MM.1S (cell line): ENCODE measurements around the gene TMEM9.
"Not testable (repeated sequence)": the region's sequence is repeated elsewhere in the genome, so short reads cannot be mapped to it uniquely, and the experiment has no call there.

Experiments
- DNase-seq: peaks from one replicate; pipeline ENCODE4 v3.0.0-alpha.2; 2015
- H2AFZ ChIP-seq: fragments of 300-600 bp; sonication (generic); 2 replicates; pipeline ENCODE4 v1.6.0; 2016; ENCODE audit warnings: antibody characterized with exemption, low read length
- H3F3A ChIP-seq: fragments of 300-600 bp; sonication (generic); 2 replicates; pipeline ENCODE4 v1.6.1; 2016; ENCODE audit warnings: mild to moderate bottlenecking, antibody characterized with exemption, low read length, moderate library complexity, mixed read lengths; ENCODE audit not compliant: insufficient read depth
- H3K27ac ChIP-seq: fragments of 300-600 bp; sonication (generic); 2 replicates; pipeline ENCODE4 v1.5.1; 2016; ENCODE audit warnings: mild to moderate bottlenecking, low read length
- H3K27me3 ChIP-seq: fragments of 300-600 bp; sonication (generic); replicated peaks from 2 replicates; pipeline ENCODE4 v1.6.0; 2016; ENCODE audit warnings: low read length; ENCODE audit not compliant: insufficient read depth
- H3K36me3 ChIP-seq: fragments of 300-600 bp; sonication (generic); replicated peaks from 2 replicates; pipeline ENCODE4 v1.6.1; 2016; ENCODE audit warnings: mild to moderate bottlenecking, low read length, mixed read lengths; ENCODE audit not compliant: insufficient read depth
- H3K4me1 ChIP-seq: fragments of 300-600 bp; sonication (generic); 2 replicates; pipeline ENCODE4 v1.6.1; 2016; ENCODE audit warnings: low read length, mixed read lengths
- H3K4me2 ChIP-seq: fragments of 300-600 bp; sonication (generic); 2 replicates; pipeline ENCODE4 v1.6.0; 2016; ENCODE audit warnings: low read depth, low read length
- H3K4me3 ChIP-seq: fragments of 300-600 bp; sonication (generic); 2 replicates; pipeline ENCODE4 v1.5.1; 2016; ENCODE audit warnings: low read length, mixed read lengths
- H3K79me2 ChIP-seq: fragments of 300-600 bp; sonication (generic); 2 replicates; pipeline ENCODE4 v1.6.1; 2016; ENCODE audit warnings: mixed run types, low read length, mixed read lengths
- H3K9ac ChIP-seq: fragments of 300-600 bp; sonication (generic); 2 replicates; pipeline ENCODE4 v1.6.1; 2016; ENCODE audit warnings: low read length, mixed read lengths
- H3K9me2 ChIP-seq: fragments of 300-600 bp; sonication (generic); replicated peaks from 2 replicates; pipeline ENCODE4 v1.6.1; 2016; ENCODE audit warnings: mild to moderate bottlenecking, low read length, mixed read lengths; ENCODE audit not compliant: insufficient read depth
- H3K9me3 ChIP-seq: fragments of 300-600 bp; sonication (generic); replicated peaks from 2 replicates; pipeline ENCODE4 v1.6.1; 2016; ENCODE audit warnings: mild to moderate bottlenecking, low read length, mixed read lengths; ENCODE audit not compliant: insufficient read depth
- H4K20me1 ChIP-seq: fragments of 300-600 bp; sonication (generic); 2 replicates; pipeline ENCODE4 v1.6.1; 2016; ENCODE audit warnings: mild to moderate bottlenecking, low read length, moderate library complexity, mixed read lengths; ENCODE audit not compliant: insufficient read depth
- EZH2 ChIP-seq: fragments of 300-600 bp; sonication (generic); optimal IDR thresholded peaks from 2 replicates; pipeline ENCODE3; 2017; ENCODE audit warnings: low read depth, mild to moderate bottlenecking, antibody characterized with exemption, low read length, mixed read lengths
- EZH2phosphoT487 ChIP-seq: fragments of 300-600 bp; sonication (generic); IDR thresholded peaks from 2 replicates; pipeline ENCODE4 v1.6.1; 2018; ENCODE audit warnings: antibody characterized with exemption, low read length
- TF ChIP-seq, protein P1 (sequence below): fragments of 300-600 bp; sonication (generic); IDR thresholded peaks from 2 replicates; pipeline ENCODE4 v1.5.1; 2016; ENCODE audit warnings: antibody characterized with exemption, low read length, mixed read lengths

Gene TMEM9

DNA sequence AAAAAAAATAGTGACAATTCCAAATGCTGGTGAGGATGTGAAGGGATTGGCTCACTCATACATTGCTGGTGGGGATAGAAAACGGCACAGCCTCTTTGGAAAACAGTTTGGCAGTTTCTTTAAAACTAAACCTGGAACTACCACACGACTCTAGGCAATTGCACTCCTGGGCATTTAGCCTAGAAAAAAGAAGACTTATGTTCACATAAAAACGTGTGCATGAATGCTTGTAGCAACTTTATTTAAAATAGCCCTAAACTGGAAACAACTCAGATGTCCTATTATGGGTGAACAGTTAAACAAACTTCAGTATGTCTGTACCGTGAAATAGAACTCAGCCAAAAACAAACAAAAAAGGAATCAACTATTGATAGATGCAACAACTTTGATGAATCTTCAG, 9.4 kb upstream of the TMEM9 start:
- H3K9me2 ChIP-seq = no peaks in the 10 kb centered on the region
- no peaks in the 10 kb centered on the region for H3K4me1 ChIP-seq
- no peak overlapping the region for H3K4me2 ChIP-seq
- H3K36me3 ChIP-seq = no peaks in the 10 kb centered on the region
- H3K79me2 ChIP-seq = no peaks in the 10 kb centered on the region
- no peaks in the 10 kb centered on the region for H4K20me1 ChIP-seq
- no peak overlapping the region for H3K9ac ChIP-seq
- H3K27ac ChIP-seq = no peak overlapping the region
- TF ChIP-seq EZH2 = no peak
- TF ChIP-seq EZH2phosphoT487 = no peak
- TF ChIP-seq, protein P1, sequence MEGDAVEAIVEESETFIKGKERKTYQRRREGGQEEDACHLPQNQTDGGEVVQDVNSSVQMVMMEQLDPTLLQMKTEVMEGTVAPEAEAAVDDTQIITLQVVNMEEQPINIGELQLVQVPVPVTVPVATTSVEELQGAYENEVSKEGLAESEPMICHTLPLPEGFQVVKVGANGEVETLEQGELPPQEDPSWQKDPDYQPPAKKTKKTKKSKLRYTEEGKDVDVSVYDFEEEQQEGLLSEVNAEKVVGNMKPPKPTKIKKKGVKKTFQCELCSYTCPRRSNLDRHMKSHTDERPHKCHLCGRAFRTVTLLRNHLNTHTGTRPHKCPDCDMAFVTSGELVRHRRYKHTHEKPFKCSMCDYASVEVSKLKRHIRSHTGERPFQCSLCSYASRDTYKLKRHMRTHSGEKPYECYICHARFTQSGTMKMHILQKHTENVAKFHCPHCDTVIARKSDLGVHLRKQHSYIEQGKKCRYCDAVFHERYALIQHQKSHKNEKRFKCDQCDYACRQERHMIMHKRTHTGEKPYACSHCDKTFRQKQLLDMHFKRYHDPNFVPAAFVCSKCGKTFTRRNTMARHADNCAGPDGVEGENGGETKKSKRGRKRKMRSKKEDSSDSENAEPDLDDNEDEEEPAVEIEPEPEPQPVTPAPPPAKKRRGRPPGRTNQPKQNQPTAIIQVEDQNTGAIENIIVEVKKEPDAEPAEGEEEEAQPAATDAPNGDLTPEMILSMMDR = no peak
- H2AFZ ChIP-seq = no peak overlapping the region
- no peaks in the 10 kb centered on the region for H3K9me3 ChIP-seq
- H3K27me3 ChIP-seq = no peaks in the 10 kb centered on the region
- no peak for DNase-seq
- no peak overlapping the region for H3K4me3 ChIP-seq
- H3F3A ChIP-seq = no peaks in the 10 kb centered on the region

DNA sequence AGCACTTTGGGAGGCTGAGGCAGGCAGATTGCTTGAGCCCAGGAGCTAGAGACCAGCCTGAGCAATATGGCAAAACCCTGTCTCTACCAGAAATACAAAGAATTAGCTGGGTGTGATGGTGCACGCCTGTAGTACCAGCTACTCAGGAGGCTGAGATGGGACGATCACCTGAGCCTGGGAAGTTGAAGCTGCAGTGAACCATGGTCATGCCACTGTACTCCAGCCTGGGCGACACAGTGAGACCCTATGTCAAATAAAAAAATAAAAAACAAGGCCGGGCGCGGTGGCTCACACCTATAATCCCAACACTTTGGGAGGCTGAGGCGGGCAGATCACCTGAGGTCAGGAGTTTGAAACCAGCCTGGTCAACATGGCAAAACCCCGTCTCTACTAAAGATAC, 8.8 kb upstream of the TMEM9 start:
- H2AFZ ChIP-seq, DNase-seq, H3K36me3 ChIP-seq, H4K20me1 ChIP-seq, H3K9me3 ChIP-seq, H3K4me2 ChIP-seq, H3K27ac ChIP-seq, H3K4me3 ChIP-seq, H3F3A ChIP-seq, H3K4me1 ChIP-seq, H3K27me3 ChIP-seq, H3K9me2 ChIP-seq, H3K79me2 ChIP-seq, H3K9ac ChIP-seq: not testable (repeated sequence)

DNA sequence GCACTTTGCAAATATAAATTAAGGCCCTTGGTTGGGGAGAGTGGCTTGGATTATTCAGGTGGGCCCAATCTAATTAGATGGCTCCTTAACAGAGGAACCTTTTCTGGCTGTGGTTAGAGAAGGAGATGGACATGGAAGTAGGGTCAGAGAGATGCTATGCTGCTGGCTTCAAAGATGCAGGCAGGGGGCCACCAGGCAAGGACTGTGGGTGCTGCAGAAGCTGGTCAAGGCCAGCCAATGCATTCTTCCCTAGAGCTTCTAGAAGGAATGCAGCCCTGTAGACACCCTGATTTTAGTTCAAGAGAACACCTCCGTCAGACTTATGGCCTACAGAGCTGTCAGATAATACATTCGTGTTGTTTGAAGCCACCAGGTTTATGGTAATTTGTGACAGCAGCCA, 3.7 kb upstream of the TMEM9 start:
- H3K9ac ChIP-seq = no peak overlapping the region
- H3K4me2 ChIP-seq = no peak overlapping the region
- peaks cover 9% of the 10 kb centered on the region for H3K79me2 ChIP-seq
- no peak for DNase-seq
- no peaks in the 10 kb centered on the region for H3F3A ChIP-seq
- no peaks in the 10 kb centered on the region for H3K9me3 ChIP-seq
- no peaks in the 10 kb centered on the region for H4K20me1 ChIP-seq
- H2AFZ ChIP-seq = no peak overlapping the region
- peaks cover 7% of the 10 kb centered on the region; the same call in 1 of the 2 replicates for H3K4me1 ChIP-seq
- no peaks in the 10 kb centered on the region for H3K9me2 ChIP-seq
- H3K27me3 ChIP-seq = no peaks in the 10 kb centered on the region
- no peak overlapping the region for H3K4me3 ChIP-seq
- no peak overlapping the region for H3K27ac ChIP-seq
- TF ChIP-seq EZH2phosphoT487 = no peak
- no peaks in the 10 kb centered on the region for H3K36me3 ChIP-seq

DNA sequence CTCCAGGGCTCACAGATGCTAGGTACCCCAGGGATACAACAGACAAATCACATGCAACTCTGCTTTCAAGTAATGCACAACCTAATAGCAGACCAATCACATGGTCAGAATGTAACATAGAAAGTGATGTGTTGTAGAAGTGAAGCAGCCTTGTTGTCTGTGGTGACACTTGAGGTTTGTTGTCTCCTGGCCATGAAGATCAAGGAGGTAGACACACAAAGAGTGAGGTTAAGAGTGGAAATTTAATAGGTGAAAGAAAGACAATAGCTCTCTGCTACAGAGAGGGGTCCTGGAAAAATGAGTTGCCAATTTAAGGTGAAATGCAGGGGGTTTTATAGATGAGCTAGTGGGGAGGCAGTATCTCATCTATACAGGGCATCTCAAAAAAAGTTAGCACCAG, 2.5 kb upstream of the TMEM9 start:
- DNase-seq = no peak
- Histone ChIP-seq H4K20me1 (no peaks in the 10 kb centered on the region), H3K36me3 (no peaks in the 10 kb centered on the region), H3K27ac (no peak overlapping the region), H3K9me2 (no peaks in the 10 kb centered on the region), H3K4me3 (no peak overlapping the region), H3K4me2 (no peak overlapping the region), H3K9me3 (no peaks in the 10 kb centered on the region), H3K4me1 (peaks cover 7% of the 10 kb centered on the region; the same call in 1 of the 2 replicates), H2AFZ (no peak overlapping the region), H3K27me3 (no peaks in the 10 kb centered on the region), H3K9ac (no peak overlapping the region), H3K79me2 (peaks cover 9% of the 10 kb centered on the region), H3F3A (no peaks in the 10 kb centered on the region)
- no peak for TF ChIP-seq EZH2
- TF ChIP-seq, protein P1 = no peak
- no peak for TF ChIP-seq EZH2phosphoT487
